HG02759 (cell line): Measurements from ENCODE around the gene RASAL2.
"Not testable (repeated sequence)": the region's sequence is repeated elsewhere in the genome, so short reads cannot be mapped to it uniquely, and the experiment has no call there.

Experiments
- ATAC-seq: cut with Tn5 transposase; IDR thresholded peaks from one replicate; pipeline ENCODE4 v1.9.1; 2021; ENCODE audit warnings: mild to moderate bottlenecking, moderate library complexity; ENCODE audit not compliant: unreplicated experiment

The RASAL2 gene

GRCh38 chr1:178500091-178500770 lies 406.3 kb downstream of the RASAL2 start:
- ATAC-seq, result no peak

- no peak for ATAC-seq
These were observed 407.1 kb downstream of the RASAL2 start for GRCh38 chr1:178500936-178501554.

- peak; percentile 89 for ATAC-seq
These were observed 407.9 kb downstream of the RASAL2 start for GRCh38 chr1:178501705-178502329.

GRCh38 chr1:178502330-178502714 lies 408.4 kb downstream of the RASAL2 start:
- ATAC-seq, result no peak

GRCh38 chr1:178502856-178503255 lies 409.0 kb downstream of the RASAL2 start:
- ATAC-seq, result no peak

GRCh38 chr1:178503316-178503715 lies 409.4 kb downstream of the RASAL2 start:
- ATAC-seq, result not testable (repeated sequence)

GRCh38 chr1:178503849-178504248 lies 409.9 kb downstream of the RASAL2 start:
- no peak for ATAC-seq

GRCh38 chr1:178504286-178504685 lies 410.4 kb downstream of the RASAL2 start:
- ATAC-seq, result no peak

GRCh38 chr1:178506177-178506576 lies 412.3 kb downstream of the RASAL2 start:
- no peak for ATAC-seq

- no peak for ATAC-seq
These were observed 412.8 kb downstream of the RASAL2 start for GRCh38 chr1:178506669-178507068.

GRCh38 chr1:178509414-178510007 lies 415.6 kb downstream of the RASAL2 start:
- no peak for ATAC-seq

- no peak for ATAC-seq
These were observed 416.3 kb downstream of the RASAL2 start for GRCh38 chr1:178510155-178510554.

- no peak for ATAC-seq
These were observed 418.8 kb downstream of the RASAL2 start, which contains the start of gene TEX35 for GRCh38 chr1:178512566-178513277. Gene TEX35, plus strand, starts transcription at chr1:178513109. Its CDS starts 80 bp downstream, at chr1:178513189.

GRCh38 chr1:178513278-178513983 lies 419.5 kb downstream of the RASAL2 start:
- ATAC-seq, result no peak

GRCh38 chr1:178516110-178516509 lies 422.2 kb downstream of the RASAL2 start:
- ATAC-seq, result no peak

GRCh38 chr1:178518894-178519293 lies 425.0 kb downstream of the RASAL2 start:
- no peak for ATAC-seq

GRCh38 chr1:178520803-178521202 lies 426.9 kb downstream of the RASAL2 start:
- ATAC-seq, result no peak

- no peak for ATAC-seq
These were observed 427.3 kb downstream of the RASAL2 start for GRCh38 chr1:178521241-178521640.

- no peak for ATAC-seq
These were observed 433.2 kb downstream of the RASAL2 start for GRCh38 chr1:178527117-178527516.

- no peak for ATAC-seq
These were observed 434.5 kb downstream of the RASAL2 start for GRCh38 chr1:178528228-178528952.
